ENCODE measurements around the gene IL37.

The IL37 gene

DNA sequence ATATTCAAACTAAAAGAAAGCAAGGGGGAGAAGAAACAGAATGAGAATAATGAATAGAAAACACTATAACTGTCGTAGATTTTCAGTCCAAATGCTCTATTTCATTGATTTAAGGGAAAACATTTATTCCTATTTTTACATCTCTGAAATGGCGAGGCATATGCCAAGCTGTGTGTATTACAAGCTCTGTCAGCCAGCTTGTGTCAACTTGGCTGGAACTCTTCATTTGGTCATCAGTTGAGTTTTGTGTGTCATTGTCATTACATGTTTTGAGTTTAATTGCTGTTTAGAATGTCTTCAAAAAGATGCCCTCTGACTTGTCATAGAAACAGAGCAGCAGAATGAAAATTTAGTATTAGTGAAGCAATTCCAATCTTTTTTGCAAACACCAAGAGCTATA is 8.1 kb upstream of the IL37 start:
- TF ChIP-seq, protein P1, sequence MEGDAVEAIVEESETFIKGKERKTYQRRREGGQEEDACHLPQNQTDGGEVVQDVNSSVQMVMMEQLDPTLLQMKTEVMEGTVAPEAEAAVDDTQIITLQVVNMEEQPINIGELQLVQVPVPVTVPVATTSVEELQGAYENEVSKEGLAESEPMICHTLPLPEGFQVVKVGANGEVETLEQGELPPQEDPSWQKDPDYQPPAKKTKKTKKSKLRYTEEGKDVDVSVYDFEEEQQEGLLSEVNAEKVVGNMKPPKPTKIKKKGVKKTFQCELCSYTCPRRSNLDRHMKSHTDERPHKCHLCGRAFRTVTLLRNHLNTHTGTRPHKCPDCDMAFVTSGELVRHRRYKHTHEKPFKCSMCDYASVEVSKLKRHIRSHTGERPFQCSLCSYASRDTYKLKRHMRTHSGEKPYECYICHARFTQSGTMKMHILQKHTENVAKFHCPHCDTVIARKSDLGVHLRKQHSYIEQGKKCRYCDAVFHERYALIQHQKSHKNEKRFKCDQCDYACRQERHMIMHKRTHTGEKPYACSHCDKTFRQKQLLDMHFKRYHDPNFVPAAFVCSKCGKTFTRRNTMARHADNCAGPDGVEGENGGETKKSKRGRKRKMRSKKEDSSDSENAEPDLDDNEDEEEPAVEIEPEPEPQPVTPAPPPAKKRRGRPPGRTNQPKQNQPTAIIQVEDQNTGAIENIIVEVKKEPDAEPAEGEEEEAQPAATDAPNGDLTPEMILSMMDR (IDR thresholded peaks at IDR 0.05; ENCODE audit: low read length) = no peak
- TF ChIP-seq EZH2 (IDR thresholded peaks at IDR 0.05; ENCODE audit: borderline replicate concordance, low read length) = no peak
- Histone ChIP-seq H2AFZ (ENCODE audit: low read length) (no peak overlapping the region), H4K20me1 (ENCODE audit: insufficient read depth, low read length) (no peaks in the 10 kb centered on the region), H3K4me2 (ENCODE audit: low read length) (no peak overlapping the region), H3K9me2 (ENCODE audit: low read depth, low read length) (no peaks in the 10 kb centered on the region), H3F3A (ENCODE audit: insufficient read depth, low read length) (no peaks in the 10 kb centered on the region), H3K27me3 (ENCODE audit: insufficient read depth, low read length) (no peaks in the 10 kb centered on the region), H3K27ac (ENCODE audit: low read depth, low read length, poor library complexity, severe bottlenecking) (no peak overlapping the region), H3K9me3 (ENCODE audit: low read length) (no peaks in the 10 kb centered on the region), H3K36me3 (ENCODE audit: insufficient read depth, low read length) (no peaks in the 10 kb centered on the region), H3K9ac (ENCODE audit: low read length) (no peak overlapping the region), H3K4me3 (ENCODE audit: low read depth, low read length, poor library complexity, severe bottlenecking) (no peak overlapping the region), H3K79me2 (ENCODE audit: insufficient read depth, low read length) (no peaks in the 10 kb centered on the region), H3K4me1 (ENCODE audit: insufficient read depth, low read length, severe bottlenecking) (no peaks in the 10 kb centered on the region)

DNA sequence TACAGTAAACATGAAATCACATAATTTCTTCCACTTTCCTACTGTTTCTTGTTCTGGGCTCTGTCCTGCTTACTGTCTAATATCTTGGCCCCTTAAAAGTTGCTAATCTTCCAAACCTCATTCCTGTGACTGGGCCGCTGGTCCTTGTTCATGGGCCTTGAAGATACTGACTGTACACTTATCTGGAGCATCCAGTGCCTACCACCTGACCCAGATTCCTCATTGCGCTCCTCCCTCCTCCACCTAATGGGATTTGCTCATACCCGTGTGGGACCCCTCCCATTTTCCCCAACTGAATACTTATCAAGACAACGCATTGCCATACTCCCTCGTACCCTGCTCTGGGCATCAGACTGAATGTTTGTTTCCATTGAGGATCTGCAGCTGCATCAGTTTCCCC is 6.1 kb upstream of the IL37 start:
- no peak overlapping the region for H3K27ac ChIP-seq (ENCODE audit: low read depth, low read length, poor library complexity, severe bottlenecking)
- no peak overlapping the region for H3K4me2 ChIP-seq (ENCODE audit: low read length)
- H3K27me3 ChIP-seq (ENCODE audit: insufficient read depth, low read length) = no peaks in the 10 kb centered on the region
- H2AFZ ChIP-seq (ENCODE audit: low read length) = no peak overlapping the region
- no peaks in the 10 kb centered on the region for H3K36me3 ChIP-seq (ENCODE audit: insufficient read depth, low read length)
- H3K4me1 ChIP-seq (ENCODE audit: insufficient read depth, low read length, severe bottlenecking) = no peaks in the 10 kb centered on the region
- H3K9me3 ChIP-seq (ENCODE audit: low read length) = no peaks in the 10 kb centered on the region
- no peaks in the 10 kb centered on the region for H3K9me2 ChIP-seq (ENCODE audit: low read depth, low read length)
- H4K20me1 ChIP-seq (ENCODE audit: insufficient read depth, low read length) = no peaks in the 10 kb centered on the region
- H3K9ac ChIP-seq (ENCODE audit: low read length) = no peak overlapping the region
- H3K4me3 ChIP-seq (ENCODE audit: low read depth, low read length, poor library complexity, severe bottlenecking) = no peak overlapping the region
- H3F3A ChIP-seq (ENCODE audit: insufficient read depth, low read length) = no peaks in the 10 kb centered on the region
- no peaks in the 10 kb centered on the region for H3K79me2 ChIP-seq (ENCODE audit: insufficient read depth, low read length)
- TF ChIP-seq EZH2 (IDR thresholded peaks at IDR 0.05; ENCODE audit: borderline replicate concordance, low read length) = no peak
- TF ChIP-seq, protein P1 (IDR thresholded peaks at IDR 0.05; ENCODE audit: low read length) = no peak

DNA sequence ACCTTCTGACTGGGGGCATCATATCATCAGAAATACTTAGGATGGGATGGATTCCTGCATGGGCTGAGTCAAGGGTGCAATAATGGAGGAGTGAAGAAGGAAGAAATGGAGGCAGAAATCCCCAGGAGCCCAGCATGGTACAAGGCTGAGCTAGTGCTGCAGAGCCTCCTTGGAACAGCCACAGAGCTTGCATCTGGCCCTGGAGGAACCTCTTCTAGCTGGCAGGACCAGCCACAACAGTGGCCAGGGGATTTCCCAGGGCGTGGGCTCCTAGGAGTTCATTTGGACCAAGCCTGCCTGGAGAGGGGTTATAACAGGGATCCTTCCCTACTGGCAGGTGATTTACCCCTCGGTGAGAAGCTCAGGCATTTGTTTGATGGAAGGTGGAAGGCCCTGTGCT is 4.7 kb upstream of the IL37 start:
- H3K4me1 ChIP-seq (ENCODE audit: insufficient read depth, low read length, severe bottlenecking) = no peaks in the 10 kb centered on the region
- no peaks in the 10 kb centered on the region for H3K27me3 ChIP-seq (ENCODE audit: insufficient read depth, low read length)
- no peaks in the 10 kb centered on the region for H4K20me1 ChIP-seq (ENCODE audit: insufficient read depth, low read length)
- TF ChIP-seq EZH2 (IDR thresholded peaks at IDR 0.05; ENCODE audit: borderline replicate concordance, low read length) = no peak
- TF ChIP-seq, protein P1 (IDR thresholded peaks at IDR 0.05; ENCODE audit: low read length) = no peak
- H3K9me2 ChIP-seq (ENCODE audit: low read depth, low read length) = no peaks in the 10 kb centered on the region
- no peaks in the 10 kb centered on the region for H3K36me3 ChIP-seq (ENCODE audit: insufficient read depth, low read length)
- H2AFZ ChIP-seq (ENCODE audit: low read length) = no peak overlapping the region
- H3K9me3 ChIP-seq (ENCODE audit: low read length) = no peaks in the 10 kb centered on the region
- H3K79me2 ChIP-seq (ENCODE audit: insufficient read depth, low read length) = no peaks in the 10 kb centered on the region
- H3K9ac ChIP-seq (ENCODE audit: low read length) = no peak overlapping the region
- no peak overlapping the region for H3K4me2 ChIP-seq (ENCODE audit: low read length)
- H3K4me3 ChIP-seq (ENCODE audit: low read depth, low read length, poor library complexity, severe bottlenecking) = no peak overlapping the region
- H3F3A ChIP-seq (ENCODE audit: insufficient read depth, low read length) = no peaks in the 10 kb centered on the region
- H3K27ac ChIP-seq (ENCODE audit: low read depth, low read length, poor library complexity, severe bottlenecking) = no peak overlapping the region

Data from OCI-LY1 (cell line).